Panc1 (cell line): ENCODE measurements around the gene UCK1. TPM values are rescaled to one million over a fixed set of nuclear protein-coding genes. Genes with fewer than 3 reads are reported as not detected.

Source experiments
- ATAC-seq: fragments of 200-7000 bp; cut with Tn5 transposase; 2 replicates; pipeline ENCODE4 v1.9.1; 2020; ENCODE audit warnings: mild to moderate bottlenecking, moderate library complexity
- BruUV-seq: library from RNA; stranded (reverse); fragments of 400-500 nt; replicated peaks from 2 replicates; lab custom pipeline; 2021; lab: Mats Ljungman, UMichigan
- CTCF ChIA-PET: fragments of 300-600 bp; sonication (Branson Sonifier 250); formaldehyde crosslinking; loops from one replicate; lab custom pipeline; 2022; ENCODE audit warnings: antibody characterized with exemption; lab: Charles Lee
- POLR2A ChIA-PET: fragments of 300-600 bp; sonication (Branson Sonifier 250); formaldehyde crosslinking; loops from one replicate; lab custom pipeline; 2022; ENCODE audit warnings: antibody characterized with exemption; lab: Charles Lee
- DNase-seq: peaks from one replicate; pipeline ENCODE4 v3.0.0-alpha.2; 2010; ENCODE audit warnings: low read depth, low spot score
- H3K27ac ChIP-seq: 2 replicates; pipeline ENCODE4 v1.5.1; 2011; ENCODE audit warnings: mild to moderate bottlenecking, low read length, inconsistent platforms
- H3K27me3 ChIP-seq: fragments of 200-500 bp; sonication (Bioruptor generic); 2 replicates; pipeline ENCODE4 v1.6.0; 2014; ENCODE audit warnings: low read length, inconsistent platforms; ENCODE audit not compliant: control insufficient read depth, insufficient read depth
- H3K36me3 ChIP-seq: fragments of 200-500 bp; sonication (Bioruptor generic); 2 replicates; pipeline ENCODE4 v1.5.1; 2014; ENCODE audit warnings: inconsistent platforms, mild to moderate bottlenecking, low read length, moderate library complexity; ENCODE audit not compliant: control insufficient read depth, insufficient read depth
- H3K4me1 ChIP-seq: 2 replicates; pipeline ENCODE4 v1.5.1; 2011; ENCODE audit warnings: inconsistent platforms, mild to moderate bottlenecking, low read length, moderate library complexity; ENCODE audit not compliant: control insufficient read depth, insufficient read depth
- H3K4me3 ChIP-seq, 2 experiments: 2 replicates each; pipeline ENCODE4 v1.5.1; 2011 to 2012; ENCODE audit warnings: low read depth in 2 of 2, low read length in 2 of 2, mild to moderate bottlenecking in 2 of 2, inconsistent platforms in 1 of 2, moderate library complexity in 1 of 2
- H3K9me3 ChIP-seq: fragments of 200-500 bp; sonication (Bioruptor generic); 2 replicates; pipeline ENCODE4 v1.5.1; 2014; ENCODE audit warnings: low read depth, mild to moderate bottlenecking, inconsistent platforms, low read length, moderate library complexity; ENCODE audit not compliant: control insufficient read depth, insufficient read depth
- POLR2AphosphoS5 ChIP-seq: IDR thresholded peaks from 2 replicates; pipeline ENCODE4 v1.6.1; 2012; ENCODE audit warnings: mild to moderate bottlenecking, low read depth, low read length, moderate library complexity
- REST ChIP-seq, 2 experiments: IDR thresholded peaks; 2 replicates each; pipeline ENCODE4 v1.6.1; 2011 to 2012; ENCODE audit warnings: low read depth in 2 of 2, control low read depth in 1 of 2, low read length in 1 of 2, mild to moderate bottlenecking in 1 of 2, moderate library complexity in 1 of 2; ENCODE audit not compliant: insufficient read depth in 1 of 2
- SIN3A ChIP-seq: IDR thresholded peaks from 2 replicates; pipeline ENCODE4 v1.6.1; 2012; ENCODE audit warnings: low read depth, mild to moderate bottlenecking, low read length, moderate library complexity, borderline replicate concordance; ENCODE audit not compliant: insufficient read depth
- TCF7L2 ChIP-seq: IDR thresholded peaks from 2 replicates; pipeline ENCODE4 v1.6.1; 2011; ENCODE audit warnings: mild to moderate bottlenecking, low read depth, low read length, inconsistent platforms
- in situ Hi-C: cut with HindIII; loops from 2 replicates; pipeline ENCODE4 v1.10.0; 2016; ENCODE audit warnings: low sequenced_read_pairs, low pct_unique_long_range_greater_than_20kb
- intact Hi-C: fragments of 100-400 bp; cut with micrococcal nuclease; formaldehyde crosslinking; loops from one replicate; pipeline ENCODE4 v1.10.0; 2022; ENCODE audit not compliant: unreplicated experiment
- total RNA-seq: library from RNA; stranded (reverse); gene quantifications from one replicate; pipeline ENCODE4 v1.2.1, GENCODE V29; 2021; ENCODE audit not compliant: unreplicated experiment
- TF ChIP-seq, protein P1 (sequence below): fragments of 450-650 bp; IDR thresholded peaks from 2 replicates; pipeline ENCODE4 v1.5.1; 2017; ENCODE audit warnings: mild to moderate bottlenecking

UCK1 gene
- total RNA-seq, 1 experiment from 2014 or later: 30.2 TPM

DNA sequence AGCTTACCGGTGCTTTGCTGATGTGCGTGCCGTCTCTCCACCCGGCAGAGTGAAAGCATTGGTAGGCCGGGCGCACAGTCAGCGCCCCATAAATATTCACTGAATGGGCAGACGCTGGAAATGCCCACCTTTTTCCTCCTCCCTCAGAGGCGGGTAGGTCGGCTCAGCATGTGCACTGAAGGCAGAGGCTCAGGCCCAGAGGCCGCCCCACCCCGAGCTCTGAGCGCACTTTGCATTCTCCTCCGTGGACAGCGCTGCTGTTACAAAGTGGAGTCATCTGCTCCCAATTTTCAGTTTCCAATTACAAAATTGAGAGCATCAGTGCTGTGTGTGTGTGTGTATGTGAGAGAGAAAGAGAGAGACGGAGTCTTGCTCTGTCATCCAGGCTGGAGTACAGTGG lies 10.6 kb downstream of the UCK1 start:
- POLR2A ChIA-PET: interaction anchor here (0.5 kb wide), 1 partner anchor 15 kb away, joined by 6 read pairs; no protein-coding TSS in a partner anchor
- CTCF ChIA-PET: interaction anchor here (0.5 kb wide), 1 partner anchor 77 kb away, joined by 3 read pairs; no protein-coding TSS in a partner anchor
- BruUV-seq: no TSS peak
- no peaks in the 10 kb centered on the region for H3K4me1 ChIP-seq
- DNase-seq (no peak), ATAC-seq (no peak)
- TF ChIP-seq, protein P1, sequence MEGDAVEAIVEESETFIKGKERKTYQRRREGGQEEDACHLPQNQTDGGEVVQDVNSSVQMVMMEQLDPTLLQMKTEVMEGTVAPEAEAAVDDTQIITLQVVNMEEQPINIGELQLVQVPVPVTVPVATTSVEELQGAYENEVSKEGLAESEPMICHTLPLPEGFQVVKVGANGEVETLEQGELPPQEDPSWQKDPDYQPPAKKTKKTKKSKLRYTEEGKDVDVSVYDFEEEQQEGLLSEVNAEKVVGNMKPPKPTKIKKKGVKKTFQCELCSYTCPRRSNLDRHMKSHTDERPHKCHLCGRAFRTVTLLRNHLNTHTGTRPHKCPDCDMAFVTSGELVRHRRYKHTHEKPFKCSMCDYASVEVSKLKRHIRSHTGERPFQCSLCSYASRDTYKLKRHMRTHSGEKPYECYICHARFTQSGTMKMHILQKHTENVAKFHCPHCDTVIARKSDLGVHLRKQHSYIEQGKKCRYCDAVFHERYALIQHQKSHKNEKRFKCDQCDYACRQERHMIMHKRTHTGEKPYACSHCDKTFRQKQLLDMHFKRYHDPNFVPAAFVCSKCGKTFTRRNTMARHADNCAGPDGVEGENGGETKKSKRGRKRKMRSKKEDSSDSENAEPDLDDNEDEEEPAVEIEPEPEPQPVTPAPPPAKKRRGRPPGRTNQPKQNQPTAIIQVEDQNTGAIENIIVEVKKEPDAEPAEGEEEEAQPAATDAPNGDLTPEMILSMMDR: no peak
- TF ChIP-seq POLR2AphosphoS5 (no peak), TCF7L2 (no peak), SIN3A (no peak), REST (IDR thresholded peaks at IDR 0.05; ENCODE audit: insufficient read depth in 1 of 2, low read depth in 2 of 2, low read length in 1 of 2) (no peak)
- H3K9me3 ChIP-seq: no peaks in the 10 kb centered on the region
- H3K36me3 ChIP-seq: no peaks in the 10 kb centered on the region; the same call in 1 of the 2 replicates
- H3K4me3 ChIP-seq: no peak overlapping the region
- intact Hi-C loops (no loop called here), in situ Hi-C loops (no loop called here)
- no peak overlapping the region for H3K27ac ChIP-seq
- no peaks in the 10 kb centered on the region for H3K27me3 ChIP-seq

GRCh38 chr9:131518553-131518952 lies 12.5 kb downstream of the UCK1 start:
- no peak for DNase-seq
- Histone ChIP-seq H3K4me3 (no peak overlapping the region), H3K4me1 (no peaks in the 10 kb centered on the region), H3K27ac (no peak overlapping the region), H3K36me3 (no peaks in the 10 kb centered on the region; the same call in 1 of the 2 replicates), H3K9me3 (no peaks in the 10 kb centered on the region), H3K27me3 (no peaks in the 10 kb centered on the region)
- ChIA-PET POLR2A (no interaction called here), CTCF (no interaction called here)
- intact Hi-C loops: no loop called here
- in situ Hi-C loops: no loop called here
- TF ChIP-seq POLR2AphosphoS5: no peak
- no peak for TF ChIP-seq REST (IDR thresholded peaks at IDR 0.05; ENCODE audit: insufficient read depth in 1 of 2, low read depth in 2 of 2, low read length in 1 of 2)
- no peak for TF ChIP-seq TCF7L2
- no peak for TF ChIP-seq SIN3A
- TF ChIP-seq, protein P1: no peak
- no peak for ATAC-seq
- no TSS peak for BruUV-seq
